H1 (cell line): ENCODE measurements around the gene TNFAIP8. TPM values are rescaled to one million over a fixed set of nuclear protein-coding genes. Genes with fewer than 3 reads are reported as not detected.

ENCODE experiments used
- CTBP2 ChIP-seq: IDR thresholded peaks from 2 replicates; pipeline ENCODE4 v1.7.0; 2011; ENCODE audit warnings: borderline replicate concordance, mild to moderate bottlenecking, moderate library complexity, mixed read lengths, low read length; ENCODE audit not compliant: insufficient read depth, insufficient read length
- KDM5A ChIP-seq: fragments of 200-600 bp; IDR thresholded peaks from 2 replicates; pipeline ENCODE4 v1.7.1; 2012; ENCODE audit warnings: mild to moderate bottlenecking, low read length, inconsistent platforms, mixed read lengths
- POU5F1 ChIP-seq: IDR thresholded peaks from 2 replicates; pipeline ENCODE4 v1.6.1; 2011; ENCODE audit warnings: low read depth, mild to moderate bottlenecking, low read length, moderate library complexity
- RBBP5 ChIP-seq: IDR thresholded peaks from 2 replicates; pipeline ENCODE4 v1.7.1; 2012; ENCODE audit warnings: low read depth, mild to moderate bottlenecking, inconsistent platforms, low read length, moderate library complexity, borderline replicate concordance
- RNF2 ChIP-seq: fragments of 200-900, 300-1000 bp; sonication (generic); IDR thresholded peaks from 2 replicates; pipeline ENCODE4 v1.7.1; 2016; ENCODE audit warnings: borderline replicate concordance, low read depth, mild to moderate bottlenecking, antibody characterized with exemption, low read length; ENCODE audit not compliant: poor library complexity, severe bottlenecking; ENCODE audit errors: missing control alignments
- TAF1 ChIP-seq: IDR thresholded peaks from 2 replicates; pipeline ENCODE4 v1.6.1; 2011; ENCODE audit warnings: mild to moderate bottlenecking, low read depth, low read length
- USF2 ChIP-seq: IDR thresholded peaks from 2 replicates; pipeline ENCODE4 v1.6.1; 2011; ENCODE audit warnings: low read length, improper control_type of control experiment
- polyA plus RNA-seq, 7 experiments: library from polyadenylated mRNA; depleted of rRNA in 3 of 7; stranded (reverse) in 5 of 7; unstranded in 2 of 7; fragments of >200 nt in 5 of 7; fragments of 200-250 nt in 2 of 7; gene quantifications; 1 replicate in 5 of 7; 2 replicates in 1 of 7; 4 replicates in 1 of 7; pipeline versions ENCODE4 v1.2.1 to v1.2.3, GENCODE V29; 2011 to 2013; ENCODE audit warnings: missing spikeins in 2 of 7, mixed read lengths in 2 of 7
- total RNA-seq: library from RNA; stranded (reverse); fragmentation: NEBNext Ultra II Directional; extraction: Animal tissue kit (Norgen Biotek cat#: 25700); gene quantifications from 2 replicates; pipeline ENCODE4 v1.2.1, GENCODE V29; 2021
- TF ChIP-seq, protein P1 (sequence below): fragments of 300-600 bp; sonication (generic); IDR thresholded peaks from 2 replicates; pipeline ENCODE4 v1.7.1; 2012; ENCODE audit warnings: low read length, moderate library complexity, mild to moderate bottlenecking, inconsistent platforms; ENCODE audit not compliant: insufficient replicate concordance

Gene TNFAIP8
- total and polyA plus RNA-seq, 2 of the 8 experiments (the other 6 are each of a cell fraction or from before 2014, with no cell fraction given), result 12.4 to 19.3 TPM

GRCh38 chr5:119387945-119388618 is 32.3 kb downstream of the TNFAIP8 start (continued):
- no peak for TF ChIP-seq RNF2
- no peak for TF ChIP-seq CTBP2
- no peak for TF ChIP-seq USF2
- no peak for TF ChIP-seq TAF1
- no peak for TF ChIP-seq POU5F1
- no peak for TF ChIP-seq KDM5A
- TF ChIP-seq, protein P1, sequence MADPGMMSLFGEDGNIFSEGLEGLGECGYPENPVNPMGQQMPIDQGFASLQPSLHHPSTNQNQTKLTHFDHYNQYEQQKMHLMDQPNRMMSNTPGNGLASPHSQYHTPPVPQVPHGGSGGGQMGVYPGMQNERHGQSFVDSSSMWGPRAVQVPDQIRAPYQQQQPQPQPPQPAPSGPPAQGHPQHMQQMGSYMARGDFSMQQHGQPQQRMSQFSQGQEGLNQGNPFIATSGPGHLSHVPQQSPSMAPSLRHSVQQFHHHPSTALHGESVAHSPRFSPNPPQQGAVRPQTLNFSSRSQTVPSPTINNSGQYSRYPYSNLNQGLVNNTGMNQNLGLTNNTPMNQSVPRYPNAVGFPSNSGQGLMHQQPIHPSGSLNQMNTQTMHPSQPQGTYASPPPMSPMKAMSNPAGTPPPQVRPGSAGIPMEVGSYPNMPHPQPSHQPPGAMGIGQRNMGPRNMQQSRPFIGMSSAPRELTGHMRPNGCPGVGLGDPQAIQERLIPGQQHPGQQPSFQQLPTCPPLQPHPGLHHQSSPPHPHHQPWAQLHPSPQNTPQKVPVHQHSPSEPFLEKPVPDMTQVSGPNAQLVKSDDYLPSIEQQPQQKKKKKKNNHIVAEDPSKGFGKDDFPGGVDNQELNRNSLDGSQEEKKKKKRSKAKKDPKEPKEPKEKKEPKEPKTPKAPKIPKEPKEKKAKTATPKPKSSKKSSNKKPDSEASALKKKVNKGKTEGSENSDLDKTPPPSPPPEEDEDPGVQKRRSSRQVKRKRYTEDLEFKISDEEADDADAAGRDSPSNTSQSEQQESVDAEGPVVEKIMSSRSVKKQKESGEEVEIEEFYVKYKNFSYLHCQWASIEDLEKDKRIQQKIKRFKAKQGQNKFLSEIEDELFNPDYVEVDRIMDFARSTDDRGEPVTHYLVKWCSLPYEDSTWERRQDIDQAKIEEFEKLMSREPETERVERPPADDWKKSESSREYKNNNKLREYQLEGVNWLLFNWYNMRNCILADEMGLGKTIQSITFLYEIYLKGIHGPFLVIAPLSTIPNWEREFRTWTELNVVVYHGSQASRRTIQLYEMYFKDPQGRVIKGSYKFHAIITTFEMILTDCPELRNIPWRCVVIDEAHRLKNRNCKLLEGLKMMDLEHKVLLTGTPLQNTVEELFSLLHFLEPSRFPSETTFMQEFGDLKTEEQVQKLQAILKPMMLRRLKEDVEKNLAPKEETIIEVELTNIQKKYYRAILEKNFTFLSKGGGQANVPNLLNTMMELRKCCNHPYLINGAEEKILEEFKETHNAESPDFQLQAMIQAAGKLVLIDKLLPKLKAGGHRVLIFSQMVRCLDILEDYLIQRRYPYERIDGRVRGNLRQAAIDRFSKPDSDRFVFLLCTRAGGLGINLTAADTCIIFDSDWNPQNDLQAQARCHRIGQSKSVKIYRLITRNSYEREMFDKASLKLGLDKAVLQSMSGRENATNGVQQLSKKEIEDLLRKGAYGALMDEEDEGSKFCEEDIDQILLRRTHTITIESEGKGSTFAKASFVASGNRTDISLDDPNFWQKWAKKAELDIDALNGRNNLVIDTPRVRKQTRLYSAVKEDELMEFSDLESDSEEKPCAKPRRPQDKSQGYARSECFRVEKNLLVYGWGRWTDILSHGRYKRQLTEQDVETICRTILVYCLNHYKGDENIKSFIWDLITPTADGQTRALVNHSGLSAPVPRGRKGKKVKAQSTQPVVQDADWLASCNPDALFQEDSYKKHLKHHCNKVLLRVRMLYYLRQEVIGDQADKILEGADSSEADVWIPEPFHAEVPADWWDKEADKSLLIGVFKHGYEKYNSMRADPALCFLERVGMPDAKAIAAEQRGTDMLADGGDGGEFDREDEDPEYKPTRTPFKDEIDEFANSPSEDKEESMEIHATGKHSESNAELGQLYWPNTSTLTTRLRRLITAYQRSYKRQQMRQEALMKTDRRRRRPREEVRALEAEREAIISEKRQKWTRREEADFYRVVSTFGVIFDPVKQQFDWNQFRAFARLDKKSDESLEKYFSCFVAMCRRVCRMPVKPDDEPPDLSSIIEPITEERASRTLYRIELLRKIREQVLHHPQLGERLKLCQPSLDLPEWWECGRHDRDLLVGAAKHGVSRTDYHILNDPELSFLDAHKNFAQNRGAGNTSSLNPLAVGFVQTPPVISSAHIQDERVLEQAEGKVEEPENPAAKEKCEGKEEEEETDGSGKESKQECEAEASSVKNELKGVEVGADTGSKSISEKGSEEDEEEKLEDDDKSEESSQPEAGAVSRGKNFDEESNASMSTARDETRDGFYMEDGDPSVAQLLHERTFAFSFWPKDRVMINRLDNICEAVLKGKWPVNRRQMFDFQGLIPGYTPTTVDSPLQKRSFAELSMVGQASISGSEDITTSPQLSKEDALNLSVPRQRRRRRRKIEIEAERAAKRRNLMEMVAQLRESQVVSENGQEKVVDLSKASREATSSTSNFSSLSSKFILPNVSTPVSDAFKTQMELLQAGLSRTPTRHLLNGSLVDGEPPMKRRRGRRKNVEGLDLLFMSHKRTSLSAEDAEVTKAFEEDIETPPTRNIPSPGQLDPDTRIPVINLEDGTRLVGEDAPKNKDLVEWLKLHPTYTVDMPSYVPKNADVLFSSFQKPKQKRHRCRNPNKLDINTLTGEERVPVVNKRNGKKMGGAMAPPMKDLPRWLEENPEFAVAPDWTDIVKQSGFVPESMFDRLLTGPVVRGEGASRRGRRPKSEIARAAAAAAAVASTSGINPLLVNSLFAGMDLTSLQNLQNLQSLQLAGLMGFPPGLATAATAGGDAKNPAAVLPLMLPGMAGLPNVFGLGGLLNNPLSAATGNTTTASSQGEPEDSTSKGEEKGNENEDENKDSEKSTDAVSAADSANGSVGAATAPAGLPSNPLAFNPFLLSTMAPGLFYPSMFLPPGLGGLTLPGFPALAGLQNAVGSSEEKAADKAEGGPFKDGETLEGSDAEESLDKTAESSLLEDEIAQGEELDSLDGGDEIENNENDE, result no peak
- no peak for TF ChIP-seq RBBP5
